Measurements from ENCODE around the gene ZSWIM6.

The ZSWIM6 gene

GRCh38 chr5:61342071-61342501 is 10.0 kb downstream of the ZSWIM6 start:
- Histone ChIP-seq H4K20me1 (ENCODE audit: low read depth, low read length) (peaks cover 54% of the 10 kb centered on the region), H3F3A (ENCODE audit: insufficient read depth) (peaks cover 3% of the 10 kb centered on the region; the same call in 1 of the 2 replicates), H3K27ac (ENCODE audit: low read depth, low read length) (no peak overlapping the region), H3K4me2 (ENCODE audit: low read depth, low read length, poor library complexity, severe bottlenecking) (no peak overlapping the region), H3K27me3 (ENCODE audit: low read length) (no peaks in the 10 kb centered on the region), H3K36me3 (ENCODE audit: low read length) (no peaks in the 10 kb centered on the region), H2AFZ (ENCODE audit: low read depth, low read length, severe bottlenecking) (no peak overlapping the region), H3K79me2 (ENCODE audit: insufficient read depth, low read length) (no peaks in the 10 kb centered on the region), H3K9me3 (ENCODE audit: insufficient read depth, low read length) (no peaks in the 10 kb centered on the region), H3K4me3 (ENCODE audit: insufficient read depth, low read length, poor library complexity, severe bottlenecking) (no peak overlapping the region), H3K9ac (ENCODE audit: low read length) (no peak overlapping the region), H3K9me2 (replicated peaks; ENCODE audit: insufficient read depth, low read length) (no peaks in the 10 kb centered on the region)
- TF ChIP-seq EZH2phosphoT487 (conservative IDR thresholded peaks at IDR 0.05; ENCODE audit: low read length) (no peak), CTCF (IDR thresholded peaks at IDR 0.05; ENCODE audit: insufficient read depth, low read length, poor library complexity, severe bottlenecking) (no peak)

- Histone ChIP-seq H3K4me3 (ENCODE audit: insufficient read depth, low read length, poor library complexity, severe bottlenecking) (no peak overlapping the region), H4K20me1 (ENCODE audit: low read depth, low read length) (peaks cover 33% of the 10 kb centered on the region), H3K79me2 (ENCODE audit: insufficient read depth, low read length) (no peaks in the 10 kb centered on the region), H3K9me3 (ENCODE audit: insufficient read depth, low read length) (no peaks in the 10 kb centered on the region), H3K27me3 (ENCODE audit: low read length) (no peaks in the 10 kb centered on the region), H3K9me2 (replicated peaks; ENCODE audit: insufficient read depth, low read length) (no peaks in the 10 kb centered on the region), H3K4me2 (ENCODE audit: low read depth, low read length, poor library complexity, severe bottlenecking) (no peak overlapping the region), H3F3A (ENCODE audit: insufficient read depth) (no peaks in the 10 kb centered on the region), H3K9ac (ENCODE audit: low read length) (no peak overlapping the region), H2AFZ (ENCODE audit: low read depth, low read length, severe bottlenecking) (no peak overlapping the region), H3K27ac (ENCODE audit: low read depth, low read length) (no peak overlapping the region), H3K36me3 (ENCODE audit: low read length) (no peaks in the 10 kb centered on the region)
- TF ChIP-seq EZH2phosphoT487 (conservative IDR thresholded peaks at IDR 0.05; ENCODE audit: low read length) = no peak
- no peak for TF ChIP-seq CTCF (IDR thresholded peaks at IDR 0.05; ENCODE audit: insufficient read depth, low read length, poor library complexity, severe bottlenecking)
These were observed 12.3 kb downstream of the ZSWIM6 start for GRCh38 chr5:61344187-61344944.

DNA sequence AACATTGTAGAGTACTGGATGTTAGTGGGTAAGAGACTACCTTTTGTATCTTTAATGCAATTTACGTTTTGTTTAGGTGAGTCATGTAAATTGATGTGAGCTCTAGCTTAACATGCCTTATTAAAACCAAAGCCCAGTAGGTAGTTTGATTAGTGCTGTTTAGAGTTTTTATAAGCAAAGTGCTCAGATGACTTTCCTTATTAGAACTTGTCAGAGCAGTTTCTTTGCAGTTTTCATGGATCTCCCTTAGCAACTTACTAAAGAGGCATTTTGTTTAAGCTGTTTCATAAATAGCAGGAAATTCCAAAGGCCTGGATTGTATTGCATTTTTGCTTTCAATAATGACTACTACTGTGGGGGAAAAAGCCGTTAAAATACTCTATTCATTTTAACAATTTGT is 14.5 kb downstream of the ZSWIM6 start:
- Histone ChIP-seq H3K79me2 (ENCODE audit: insufficient read depth, low read length) (no peaks in the 10 kb centered on the region), H3K9me3 (ENCODE audit: insufficient read depth, low read length) (no peaks in the 10 kb centered on the region), H4K20me1 (ENCODE audit: low read depth, low read length) (peaks cover 20% of the 10 kb centered on the region), H3K27me3 (ENCODE audit: low read length) (no peaks in the 10 kb centered on the region), H2AFZ (ENCODE audit: low read depth, low read length, severe bottlenecking) (no peak overlapping the region), H3F3A (ENCODE audit: insufficient read depth) (no peaks in the 10 kb centered on the region), H3K4me3 (ENCODE audit: insufficient read depth, low read length, poor library complexity, severe bottlenecking) (no peak overlapping the region), H3K4me2 (ENCODE audit: low read depth, low read length, poor library complexity, severe bottlenecking) (no peak overlapping the region), H3K27ac (ENCODE audit: low read depth, low read length) (no peak overlapping the region), H3K36me3 (ENCODE audit: low read length) (no peaks in the 10 kb centered on the region), H3K9me2 (replicated peaks; ENCODE audit: insufficient read depth, low read length) (no peaks in the 10 kb centered on the region), H3K9ac (ENCODE audit: low read length) (no peak overlapping the region)
- no peak for TF ChIP-seq CTCF (IDR thresholded peaks at IDR 0.05; ENCODE audit: insufficient read depth, low read length, poor library complexity, severe bottlenecking)
- no peak for TF ChIP-seq EZH2phosphoT487 (conservative IDR thresholded peaks at IDR 0.05; ENCODE audit: low read length)
